Left lung (tissue), 10 donors: ENCODE results near the gene CEBPB. TPM values are rescaled to one million over a fixed set of nuclear protein-coding genes. Genes with fewer than 3 reads are reported as not detected.
A peak's percentile ranks its signal among the peaks of the same experiment; 100 is the strongest.

Experiments used
- ATAC-seq: fragments of 200-7000 bp; cut with Tn5 transposase; one replicate; pipeline ENCODE4 v1.9.1; 2020; ENCODE audit warnings: moderate library complexity
- DNase-seq, 4 donors: peaks; one replicate each; pipeline ENCODE4 v3.0.0-alpha.2; 2013 to 2020
- H3K27ac ChIP-seq, 2 donors: fragments of 200-600 bp; sonication (generic) in 1 of 2; one replicate each; pipeline versions ENCODE4 v1.5.0 to v1.8.0; 2020 to 2021
- H3K27me3 ChIP-seq, 2 donors: fragments of 200-600 bp; sonication (generic) in 1 of 2; one replicate each; pipeline versions ENCODE4 v1.5.0 to v1.8.0; 2020 to 2021
- H3K36me3 ChIP-seq, 2 donors: fragments of 200-600 bp; sonication (generic) in 1 of 2; one replicate each; pipeline versions ENCODE4 v1.5.0 to v1.8.0; 2020 to 2021
- H3K4me1 ChIP-seq, 2 donors: fragments of 200-600 bp; one replicate each; pipeline ENCODE4 v1.8.0; 2021
- H3K4me3 ChIP-seq, 2 donors: fragments of 200-600 bp; sonication (generic) in 1 of 2; one replicate each; pipeline versions ENCODE4 v1.5.0 to v1.8.0; 2020 to 2021; ENCODE audit warnings: mild to moderate bottlenecking in 1 of 2
- H3K9me3 ChIP-seq, 2 donors: fragments of 200-600 bp; sonication (generic) in 1 of 2; one replicate each; pipeline versions ENCODE4 v1.5.0 to v1.8.0; 2020 to 2021
- CTCF ChIP-seq, 2 donors: fragments of 200-600 bp; sonication (generic) in 1 of 2; IDR thresholded peaks; one replicate each; pipeline versions ENCODE4 v1.5.0 to v1.8.0; 2021; ENCODE audit warnings: antibody characterized with exemption in 2 of 2
- intact Hi-C, 2 donors: fragments of 100-400 bp; cut with DNase I; formaldehyde crosslinking; loops; one replicate each; pipeline versions ENCODE4 v1.11.2 to v1.14.2; 2022
- polyA plus RNA-seq, 6 donors: library from polyadenylated mRNA; unstranded; fragments of 120-200 nt; gene quantifications; one replicate each; pipeline ENCODE4 v1.2.1, GENCODE V29; 2013; ENCODE audit not compliant: insufficient read length in 6 of 6
- total RNA-seq, 2 donors: library from RNA; stranded (reverse); fragmentation: NEBNext Ultra II Directional; extraction: Animal tissue kit (Norgen Biotek cat#: 25700); gene quantifications; one replicate each; pipeline ENCODE4 v1.2.1, GENCODE V29; 2021
- donor health status: DM: no; HTN: yes; CAD: no.
- donor health status: DM: no; HTN: no; CAD: no.

CEBPB gene
- total and polyA plus RNA-seq, 8 donors: 23.0 to 266 (median 45.5) TPM

DNA sequence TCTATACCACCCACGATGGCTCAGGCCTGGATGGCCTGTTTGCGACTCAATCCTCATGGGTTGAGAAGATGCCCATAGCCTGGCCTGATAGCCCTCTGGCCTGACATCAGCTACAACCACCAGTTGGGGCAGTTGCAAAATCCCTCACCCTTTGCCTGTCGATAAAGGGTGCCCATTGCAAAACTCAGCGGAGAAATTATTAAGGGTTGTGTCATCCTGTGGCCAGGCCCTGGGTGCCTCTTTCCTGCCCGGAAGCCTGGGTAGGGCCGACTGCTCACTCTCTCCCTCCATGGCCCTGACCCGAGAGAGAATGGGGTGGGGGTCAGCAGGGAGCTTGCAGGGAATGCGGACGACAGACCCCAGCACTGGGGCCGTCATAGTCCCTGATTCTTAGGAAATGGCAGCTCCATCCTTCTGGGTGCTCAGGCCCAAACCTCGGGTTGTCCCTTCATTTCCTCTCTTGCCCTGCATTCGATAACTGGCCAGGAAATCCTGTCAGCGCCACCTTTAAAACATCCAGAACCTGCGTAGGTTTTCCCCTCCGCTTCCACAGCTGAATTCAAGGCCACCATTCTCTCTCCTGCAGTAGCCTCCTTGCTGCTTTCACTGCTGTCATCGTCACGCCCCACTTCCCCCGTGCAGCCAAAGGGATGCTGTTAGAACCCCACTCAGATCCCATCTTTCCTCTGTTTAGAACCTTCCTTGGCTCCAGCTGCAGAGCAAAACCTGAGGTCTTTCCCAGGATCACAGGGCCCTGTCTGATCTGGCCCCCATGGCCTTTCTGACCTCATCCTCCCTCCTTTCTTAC is 31.1 kb downstream of the CEBPB start:
- Histone ChIP-seq H3K36me3 (no peaks in the 10 kb centered on the region), H3K9me3 (peaks cover 0 to 3% of the 10 kb centered on the region in 2 donors), H3K4me1 (peaks cover 8 to 81% of the 10 kb centered on the region in 2 donors), H3K27ac (peak overlapping the region; percentile 33 to 85), H3K4me3 (no peak overlapping the region), H3K27me3 (no peaks in the 10 kb centered on the region)
- ATAC-seq: peak; percentile 34
- peak in 2 of 4 donors; percentile 66 to 85 for DNase-seq
- no peak for TF ChIP-seq CTCF (IDR thresholded peaks at IDR 0.05)
- intact Hi-C loops: no loop called here

GRCh38 chr20:50222309-50223038 is 31.8 kb downstream of the CEBPB start:
- Histone ChIP-seq H3K4me1 (peaks cover 8 to 88% of the 10 kb centered on the region in 2 donors), H3K9me3 (peaks cover 0 to 3% of the 10 kb centered on the region in 2 donors), H3K36me3 (no peaks in the 10 kb centered on the region), H3K27me3 (no peaks in the 10 kb centered on the region), H3K27ac (peak overlapping the region; percentile 5 to 85), H3K4me3 (no peak overlapping the region)
- no peak for DNase-seq
- intact Hi-C loops: no loop called here
- TF ChIP-seq CTCF (IDR thresholded peaks at IDR 0.05): no peak
- ATAC-seq: no peak

- Histone ChIP-seq H3K4me1 (peaks cover 8 to 96% of the 10 kb centered on the region in 2 donors), H3K27ac (peak overlapping the region; percentile 58 to 85), H3K36me3 (no peaks in the 10 kb centered on the region), H3K27me3 (no peaks in the 10 kb centered on the region), H3K9me3 (peaks cover 0 to 3% of the 10 kb centered on the region in 2 donors), H3K4me3 (no peak overlapping the region)
- ATAC-seq: no peak
- DNase-seq: no peak
- TF ChIP-seq CTCF (IDR thresholded peaks at IDR 0.05): no peak
- intact Hi-C loops: no loop called here
These were observed 32.7 kb downstream of the CEBPB start for GRCh38 chr20:50223039-50224005.

DNA sequence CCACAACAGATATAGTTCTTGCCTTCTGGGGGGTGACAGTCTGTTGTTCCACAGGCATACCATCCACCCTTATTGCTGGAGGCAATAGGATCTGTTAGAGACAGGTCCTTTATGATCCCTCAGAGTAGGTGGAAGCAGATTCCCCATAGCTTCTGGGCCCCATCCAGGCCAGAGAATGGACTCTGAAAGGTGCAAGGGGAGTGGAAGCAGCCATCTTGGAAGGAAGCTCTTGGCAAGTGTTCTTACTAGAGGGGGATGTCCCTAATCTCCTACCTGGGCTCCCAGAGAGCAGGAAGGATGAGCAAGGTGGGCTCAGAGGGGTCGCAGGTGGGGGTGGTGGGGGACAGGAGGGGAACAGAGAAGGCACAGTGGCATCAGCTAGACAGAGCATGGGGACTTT is 33.4 kb downstream of the CEBPB start:
- ATAC-seq (no peak), DNase-seq (no peak)
- no peak for TF ChIP-seq CTCF (IDR thresholded peaks at IDR 0.05)
- Histone ChIP-seq H3K36me3 (no peaks in the 10 kb centered on the region), H3K27me3 (no peaks in the 10 kb centered on the region), H3K4me1 (peaks cover 8 to 96% of the 10 kb centered on the region in 2 donors), H3K9me3 (peaks cover 0 to 3% of the 10 kb centered on the region in 2 donors), H3K27ac (peak overlapping the region; percentile 49 to 58), H3K4me3 (no peak overlapping the region)
- intact Hi-C loops: no loop called here
